Neural progenitor cell (in vitro differentiated cells): ENCODE data around the gene ERGIC1. TPM values are rescaled to one million over a fixed set of nuclear protein-coding genes. Genes with fewer than 3 reads are reported as not detected.

ENCODE experiments used
- DNase-seq: peaks from one replicate; pipeline ENCODE4 v3.0.0-alpha.2; 2016; ENCODE audit warnings: low spot score
- H2AFZ ChIP-seq: fragments of 200-600 bp; sonication (generic); replicated peaks from 2 replicates; pipeline ENCODE4 v1.6.1; 2016; ENCODE audit warnings: antibody characterized with exemption
- H3F3A ChIP-seq: fragments of 200-600 bp; sonication (generic); 2 replicates; pipeline ENCODE4 v1.6.1; 2016; ENCODE audit warnings: antibody characterized with exemption, low read depth
- H3K27ac ChIP-seq: fragments of 200-600 bp; sonication (generic); 2 replicates; pipeline ENCODE4 v1.5.1; 2016; ENCODE audit warnings: mild to moderate bottlenecking
- H3K27me3 ChIP-seq: fragments of 200-600 bp; sonication (generic); 2 replicates; pipeline ENCODE4 v1.6.1; 2016; ENCODE audit warnings: mild to moderate bottlenecking, moderate library complexity
- H3K36me3 ChIP-seq: fragments of 200-600 bp; sonication (generic); 2 replicates; pipeline ENCODE4 v1.5.1; 2016
- H3K4me1 ChIP-seq: fragments of 200-600 bp; sonication (generic); 2 replicates; pipeline ENCODE4 v1.6.1; 2016; ENCODE audit warnings: mixed run types
- H3K4me2 ChIP-seq: fragments of 200-600 bp; sonication (generic); 2 replicates; pipeline ENCODE4 v1.6.1; 2016
- H3K4me3 ChIP-seq: fragments of 200-600 bp; sonication (generic); 2 replicates; pipeline ENCODE4 v1.5.1; 2016
- H3K79me2 ChIP-seq: fragments of 200-600 bp; sonication (generic); 2 replicates; pipeline ENCODE4 v1.6.1; 2016; ENCODE audit warnings: low read depth
- H3K9ac ChIP-seq: fragments of 200-600 bp; sonication (generic); 2 replicates; pipeline ENCODE4 v1.6.1; 2016
- H3K9me3 ChIP-seq: fragments of 200-600 bp; sonication (generic); 2 replicates; pipeline ENCODE4 v1.5.1; 2016; ENCODE audit warnings: low read depth
- H4K20me1 ChIP-seq: fragments of 200-600 bp; sonication (generic); 2 replicates; pipeline ENCODE4 v1.6.1; 2016; ENCODE audit warnings: low read depth
- H3K27ac Mint-ChIP-seq: 3 replicates; pipeline ENCODE4 v1.8.0; 2021; ENCODE audit warnings: mixed read lengths
- H3K27me3 Mint-ChIP-seq: 2 replicates; pipeline ENCODE4 v1.8.0; 2022; ENCODE audit warnings: low read depth, mild to moderate bottlenecking, inconsistent platforms, moderate library complexity, mixed read lengths; ENCODE audit not compliant: insufficient read depth
- H3K36me3 Mint-ChIP-seq: 3 replicates; pipeline ENCODE4 v1.8.0; 2021; ENCODE audit warnings: mixed read lengths
- H3K4me1 Mint-ChIP-seq: 3 replicates; pipeline ENCODE4 v1.8.0; 2021; ENCODE audit warnings: mixed read lengths
- H3K4me3 Mint-ChIP-seq: 3 replicates; pipeline ENCODE4 v1.8.0; 2021; ENCODE audit warnings: mild to moderate bottlenecking, moderate library complexity, mixed read lengths
- H3K9me3 Mint-ChIP-seq: 3 replicates; pipeline ENCODE4 v1.8.0; 2020; ENCODE audit warnings: mixed read lengths
- EZH2 ChIP-seq: fragments of 200-600 bp; sonication (generic); IDR thresholded peaks from 2 replicates; pipeline ENCODE4 v1.6.1; 2017; ENCODE audit warnings: antibody characterized with exemption, mild to moderate bottlenecking, moderate library complexity
- EZH2phosphoT487 ChIP-seq: fragments of 200-600 bp; sonication (generic); IDR thresholded peaks from 2 replicates; pipeline ENCODE4 v1.6.1; 2017; ENCODE audit warnings: antibody characterized with exemption
- total RNA-seq: library from RNA; depleted of rRNA; stranded (reverse); fragments of >200 nt; gene quantifications from 2 replicates; pipeline ENCODE4 v1.2.3, GENCODE V29; 2015; ENCODE audit warnings: low replicate concordance
- TF ChIP-seq, protein P1 (sequence below): fragments of 200-600 bp; sonication (generic); IDR thresholded peaks from 2 replicates; pipeline ENCODE4 v1.5.1; 2017; ENCODE audit warnings: antibody characterized with exemption, mild to moderate bottlenecking

The ERGIC1 gene
- total RNA-seq, 1 donor from 2014 or later, result 28.7 TPM

DNA sequence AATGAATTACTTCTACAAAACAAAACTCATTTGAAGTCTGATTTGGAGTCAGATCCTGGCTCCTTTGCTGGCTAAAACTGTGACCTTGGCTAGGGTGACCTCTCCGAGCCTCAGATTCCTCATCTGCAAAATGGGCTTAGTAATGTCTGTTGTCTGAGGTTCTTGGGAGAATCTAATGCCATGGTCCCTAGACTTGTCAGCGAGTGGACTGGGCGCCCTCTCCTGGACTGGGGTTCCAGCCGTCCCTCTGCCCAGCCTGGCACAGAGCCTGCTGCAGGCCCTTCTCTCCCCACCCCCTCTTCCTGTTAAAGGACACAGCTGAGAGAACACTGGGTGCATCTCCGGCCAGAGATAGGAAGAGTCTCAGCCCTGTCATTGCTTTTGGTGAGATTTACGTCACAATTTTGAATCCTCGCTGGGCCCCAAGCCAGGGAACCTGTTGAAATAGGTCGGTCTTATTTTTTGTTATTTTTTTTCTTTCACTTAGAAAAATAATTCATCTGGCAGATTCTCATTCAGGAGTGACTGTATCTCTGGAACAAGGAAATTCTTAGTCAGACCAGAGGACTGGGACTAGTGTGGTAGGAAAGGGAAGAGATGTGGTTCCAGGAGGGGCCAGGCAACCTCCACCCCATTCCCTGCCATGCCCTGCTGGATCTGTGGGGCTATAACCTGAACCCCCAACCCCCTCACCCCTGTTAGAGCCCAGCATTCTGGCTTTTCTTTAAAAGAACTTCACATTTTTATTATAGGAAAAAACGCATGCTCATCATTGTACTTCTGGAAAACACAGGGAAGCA is 77.0 kb downstream of the ERGIC1 start:
- peak; percentile 31 for DNase-seq

GRCh38 chr5:172911628-172911880 is 77.5 kb downstream of the ERGIC1 start:
- H3K4me1 Mint-ChIP-seq, result peaks cover 5% of the 10 kb centered on the region
- H3K4me2 ChIP-seq, result no peak overlapping the region

More for the DNA sequence above, 77.0 kb downstream of the ERGIC1 start:
- Histone ChIP-seq H3K9me3 (no peaks in the 10 kb centered on the region), H3K4me2 (no peak overlapping the region), H3K27ac (no peak overlapping the region), H2AFZ (no peak overlapping the region), H3K9ac (no peak overlapping the region), H3K79me2 (no peaks in the 10 kb centered on the region), H3K36me3 (no peaks in the 10 kb centered on the region), H4K20me1 (no peaks in the 10 kb centered on the region), H3K27me3 (no peaks in the 10 kb centered on the region), H3K4me3 (no peak overlapping the region), H3F3A (no peaks in the 10 kb centered on the region), H3K4me1 (peaks cover 7% of the 10 kb centered on the region)
- H3K27me3 Mint-ChIP-seq, result no peaks in the 10 kb centered on the region
- TF ChIP-seq, protein P1, sequence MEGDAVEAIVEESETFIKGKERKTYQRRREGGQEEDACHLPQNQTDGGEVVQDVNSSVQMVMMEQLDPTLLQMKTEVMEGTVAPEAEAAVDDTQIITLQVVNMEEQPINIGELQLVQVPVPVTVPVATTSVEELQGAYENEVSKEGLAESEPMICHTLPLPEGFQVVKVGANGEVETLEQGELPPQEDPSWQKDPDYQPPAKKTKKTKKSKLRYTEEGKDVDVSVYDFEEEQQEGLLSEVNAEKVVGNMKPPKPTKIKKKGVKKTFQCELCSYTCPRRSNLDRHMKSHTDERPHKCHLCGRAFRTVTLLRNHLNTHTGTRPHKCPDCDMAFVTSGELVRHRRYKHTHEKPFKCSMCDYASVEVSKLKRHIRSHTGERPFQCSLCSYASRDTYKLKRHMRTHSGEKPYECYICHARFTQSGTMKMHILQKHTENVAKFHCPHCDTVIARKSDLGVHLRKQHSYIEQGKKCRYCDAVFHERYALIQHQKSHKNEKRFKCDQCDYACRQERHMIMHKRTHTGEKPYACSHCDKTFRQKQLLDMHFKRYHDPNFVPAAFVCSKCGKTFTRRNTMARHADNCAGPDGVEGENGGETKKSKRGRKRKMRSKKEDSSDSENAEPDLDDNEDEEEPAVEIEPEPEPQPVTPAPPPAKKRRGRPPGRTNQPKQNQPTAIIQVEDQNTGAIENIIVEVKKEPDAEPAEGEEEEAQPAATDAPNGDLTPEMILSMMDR, result peak; percentile 39
- TF ChIP-seq EZH2 (no peak), EZH2phosphoT487 (no peak)
- H3K9me3 Mint-ChIP-seq, result no peaks in the 10 kb centered on the region
- peaks cover 5% of the 10 kb centered on the region for H3K4me1 Mint-ChIP-seq
- H3K36me3 Mint-ChIP-seq, result peaks cover 9% of the 10 kb centered on the region
- H3K27ac Mint-ChIP-seq, result no peak overlapping the region
- no peak overlapping the region for H3K4me3 Mint-ChIP-seq

DNA sequence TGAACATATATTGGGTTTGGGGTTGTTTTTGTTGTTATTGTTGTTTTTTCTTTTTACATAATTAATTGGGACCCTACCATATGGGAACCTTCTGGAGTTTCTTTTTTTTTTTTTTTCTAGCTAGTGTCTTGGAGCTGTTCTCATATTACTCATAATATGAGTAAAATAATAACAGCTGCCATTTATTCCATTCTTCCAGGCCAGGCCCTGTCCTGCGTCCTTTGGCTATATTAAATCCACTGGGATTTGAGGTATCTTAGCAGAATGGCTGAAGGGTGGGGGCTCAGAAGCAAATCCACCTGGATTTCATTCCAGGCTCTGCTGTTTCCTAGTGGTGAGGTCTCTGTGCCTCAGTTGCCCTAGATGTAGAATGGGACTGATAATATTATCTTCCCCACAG is 77.9 kb downstream of the ERGIC1 start:
- H3K4me3 Mint-ChIP-seq, result no peak overlapping the region
- Histone ChIP-seq H3K4me1 (no peaks in the 10 kb centered on the region), H3K36me3 (no peaks in the 10 kb centered on the region), H2AFZ (no peak overlapping the region), H3F3A (no peaks in the 10 kb centered on the region), H3K27me3 (no peaks in the 10 kb centered on the region), H3K9me3 (no peaks in the 10 kb centered on the region), H3K27ac (no peak overlapping the region), H4K20me1 (no peaks in the 10 kb centered on the region), H3K79me2 (no peaks in the 10 kb centered on the region), H3K4me2 (no peak overlapping the region), H3K4me3 (no peak overlapping the region), H3K9ac (no peak overlapping the region)
- no peak for TF ChIP-seq EZH2
- TF ChIP-seq, protein P1, result no peak
- TF ChIP-seq EZH2phosphoT487, result no peak
- DNase-seq, result no peak
- H3K4me1 Mint-ChIP-seq, result peaks cover 7% of the 10 kb centered on the region
- H3K27me3 Mint-ChIP-seq, result peaks cover 2% of the 10 kb centered on the region
- no peak overlapping the region for H3K27ac Mint-ChIP-seq
- H3K36me3 Mint-ChIP-seq, result peaks cover 12% of the 10 kb centered on the region
- H3K9me3 Mint-ChIP-seq, result no peaks in the 10 kb centered on the region

More at GRCh38 chr5:172911628-172911880, 77.5 kb downstream of the ERGIC1 start:
- H3K9me3 ChIP-seq, result no peaks in the 10 kb centered on the region
- DNase-seq, result no peak
- no peak overlapping the region for H3K9ac ChIP-seq
- H3F3A ChIP-seq, result no peaks in the 10 kb centered on the region
- H3K4me1 ChIP-seq, result peaks cover 2% of the 10 kb centered on the region
- no peaks in the 10 kb centered on the region for H4K20me1 ChIP-seq
- H3K27ac Mint-ChIP-seq, result no peak overlapping the region
- no peaks in the 10 kb centered on the region for H3K36me3 ChIP-seq
- H2AFZ ChIP-seq, result no peak overlapping the region
- no peak overlapping the region for H3K4me3 Mint-ChIP-seq
- no peaks in the 10 kb centered on the region for H3K27me3 ChIP-seq
- no peaks in the 10 kb centered on the region for H3K27me3 Mint-ChIP-seq
- no peaks in the 10 kb centered on the region for H3K79me2 ChIP-seq
- peaks cover 10% of the 10 kb centered on the region for H3K36me3 Mint-ChIP-seq
- TF ChIP-seq, protein P1, result no peak
- no peak for TF ChIP-seq EZH2phosphoT487
- TF ChIP-seq EZH2, result no peak
- H3K4me3 ChIP-seq, result no peak overlapping the region
- no peaks in the 10 kb centered on the region for H3K9me3 Mint-ChIP-seq
- H3K27ac ChIP-seq, result no peak overlapping the region
